Activated T-cell treated with anti-CD3 and anti-CD28 coated beads, Interleukin-2, amount 50 U/mL, for 1 hour (primary cell): ENCODE results near the gene ICE1.
"Not testable (repeated sequence)": the region's sequence is repeated elsewhere in the genome, so short reads cannot be mapped to it uniquely, and the experiment has no call there.

Experiments
- DNase-seq: peaks from one replicate; pipeline ENCODE4 v3.0.0-alpha.2; 2020

Gene ICE1

DNA sequence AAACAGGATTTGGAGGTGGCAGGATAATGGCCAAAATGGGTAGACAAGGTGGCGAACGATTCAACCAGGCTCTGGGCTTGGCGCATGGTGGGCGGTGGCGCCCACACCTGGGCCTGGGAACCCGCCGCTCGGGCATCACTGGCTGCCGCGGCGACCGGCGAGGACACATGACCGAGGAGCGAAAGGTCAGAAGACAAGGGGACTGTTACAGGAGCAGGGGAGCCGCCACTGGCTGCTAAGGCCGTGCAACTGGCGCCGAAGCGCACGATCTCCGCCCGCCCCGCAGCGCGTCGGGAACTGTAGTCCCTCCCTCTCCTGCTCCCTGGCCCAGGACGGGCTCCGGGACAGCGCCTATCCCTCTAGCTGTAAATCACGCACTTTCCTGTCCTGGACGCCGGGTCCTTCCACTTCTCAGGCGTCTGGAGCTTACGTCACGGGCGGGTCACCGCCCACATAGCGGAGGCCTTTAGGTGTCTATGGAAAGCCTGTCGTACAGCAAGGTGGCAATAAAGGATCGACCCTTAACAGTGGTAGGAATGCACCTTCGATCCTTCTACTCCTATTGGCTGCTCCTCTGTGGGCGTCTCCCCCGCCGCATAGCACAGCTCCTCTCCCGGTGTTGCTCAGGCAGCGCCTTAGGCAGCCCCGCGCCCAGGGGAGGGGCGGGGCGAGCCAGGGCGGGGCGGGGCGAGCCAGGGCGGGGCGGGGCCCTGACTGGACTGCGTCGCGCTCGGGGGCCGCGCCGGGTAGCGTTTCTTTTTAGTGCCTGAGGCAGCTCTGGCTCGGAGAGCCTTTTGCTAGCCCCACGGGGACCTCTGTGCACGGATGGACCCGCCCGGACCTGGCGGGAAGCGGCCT lies at the start of gene ICE1:
TSS of gene ICE1 (plus strand) at position 717 of the 858 bp plus-strand sequence. CDS start 239 bp downstream, outside the sequence.
- peak; percentile 95 for DNase-seq

DNA sequence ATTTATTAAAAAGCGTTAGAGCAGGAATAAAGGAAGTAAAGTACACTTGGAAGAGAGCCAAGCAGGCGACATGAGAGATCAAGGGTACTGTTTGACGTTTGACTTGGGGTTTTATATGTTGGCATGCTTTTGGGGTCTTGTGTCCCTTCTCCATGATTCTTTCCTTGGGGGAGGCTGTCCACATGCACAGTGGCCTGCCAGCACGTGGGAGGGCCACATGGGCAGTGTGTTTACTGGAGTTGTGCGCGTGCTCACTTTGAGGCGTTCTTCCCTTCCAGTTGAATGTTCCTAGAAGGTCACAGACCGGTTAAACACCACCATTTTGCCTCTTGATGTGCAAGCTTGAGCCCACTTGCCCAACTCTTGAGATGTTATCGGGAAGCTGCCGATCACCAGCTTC lies 49.5 kb upstream of the ICE1 start:
- no peak for DNase-seq

- DNase-seq = no peak
Measured at GRCh38 chr5:5373351-5373989, 49.0 kb upstream of the ICE1 start.

DNA sequence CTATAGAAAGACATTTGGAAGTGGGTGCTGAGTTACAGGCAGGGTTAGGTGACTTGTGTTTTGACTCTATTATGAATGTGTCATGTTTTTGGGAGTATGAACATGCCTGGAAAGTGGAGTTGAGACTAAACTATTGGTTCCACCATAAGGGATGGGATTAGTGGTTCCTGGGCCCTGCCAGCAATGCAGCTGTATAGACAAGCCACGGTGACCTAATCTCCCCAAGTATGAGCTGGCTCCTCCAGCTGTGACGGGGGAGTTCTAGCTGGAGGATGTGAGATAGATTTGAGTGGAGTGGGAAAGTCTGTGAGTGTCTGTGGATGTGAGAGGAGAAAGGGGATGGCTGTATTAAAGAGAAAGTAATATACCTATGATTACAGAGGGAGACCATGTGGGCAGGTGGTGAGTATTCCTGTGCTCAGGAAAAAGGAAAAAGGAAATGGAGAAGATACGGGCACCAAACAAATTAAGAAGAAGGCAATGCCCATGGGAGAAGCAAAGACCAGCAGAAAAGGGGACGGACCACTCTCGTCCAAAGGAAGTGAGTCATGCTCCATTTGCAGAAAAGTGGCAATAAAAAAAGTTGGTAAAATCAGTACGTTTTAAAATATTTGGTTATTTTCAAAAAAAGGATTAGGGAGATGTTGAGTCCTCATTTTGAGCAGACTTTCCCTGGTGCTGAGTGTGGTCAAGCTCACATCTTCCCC lies 48.3 kb upstream of the ICE1 start:
- no peak for DNase-seq

DNA sequence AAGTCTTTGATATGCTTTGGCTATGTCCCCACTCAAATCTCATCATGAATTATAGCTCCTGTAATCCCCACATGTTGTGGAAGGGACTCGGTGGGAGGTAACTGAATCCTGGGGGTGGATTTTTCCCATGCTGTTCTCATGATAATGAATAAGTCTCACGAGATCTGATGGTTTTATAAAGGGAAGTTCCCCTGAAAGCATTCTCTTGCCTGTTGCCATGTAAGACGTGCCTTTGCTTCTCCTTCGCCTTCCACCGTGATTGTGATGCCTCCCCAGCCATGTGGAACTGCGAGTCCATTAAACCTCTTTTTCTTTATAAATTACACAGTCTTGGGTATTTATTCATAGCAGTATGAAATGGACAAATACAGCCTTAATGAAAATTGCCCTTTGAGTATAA lies 44.7 kb upstream of the ICE1 start:
- DNase-seq = no peak

- DNase-seq = no peak
Measured at GRCh38 chr5:5378531-5378930, 43.9 kb upstream of the ICE1 start.

- DNase-seq = no peak
Measured at GRCh38 chr5:5380298-5380697, 42.2 kb upstream of the ICE1 start.

GRCh38 chr5:5381310-5381913 lies 41.1 kb upstream of the ICE1 start:
- DNase-seq = no peak

DNA sequence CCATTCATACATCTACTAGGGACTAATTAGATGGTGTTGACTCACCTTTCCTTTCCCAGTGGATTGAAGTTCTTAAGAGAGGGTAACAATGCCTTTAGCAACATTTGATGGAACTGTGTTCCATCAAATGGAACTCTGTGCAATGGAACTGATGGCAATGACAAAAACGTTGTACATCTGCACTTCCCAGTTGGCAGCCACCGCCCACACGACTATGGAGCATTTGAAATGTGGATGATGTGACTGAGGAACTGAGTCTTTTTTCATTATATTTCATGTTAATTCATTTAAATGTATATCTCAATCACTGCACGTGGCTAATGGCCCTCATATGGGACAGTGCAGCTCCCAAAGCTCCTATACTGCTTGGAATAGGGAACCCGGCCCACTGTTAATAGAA lies 39.0 kb upstream of the ICE1 start:
- no peak for DNase-seq

DNA sequence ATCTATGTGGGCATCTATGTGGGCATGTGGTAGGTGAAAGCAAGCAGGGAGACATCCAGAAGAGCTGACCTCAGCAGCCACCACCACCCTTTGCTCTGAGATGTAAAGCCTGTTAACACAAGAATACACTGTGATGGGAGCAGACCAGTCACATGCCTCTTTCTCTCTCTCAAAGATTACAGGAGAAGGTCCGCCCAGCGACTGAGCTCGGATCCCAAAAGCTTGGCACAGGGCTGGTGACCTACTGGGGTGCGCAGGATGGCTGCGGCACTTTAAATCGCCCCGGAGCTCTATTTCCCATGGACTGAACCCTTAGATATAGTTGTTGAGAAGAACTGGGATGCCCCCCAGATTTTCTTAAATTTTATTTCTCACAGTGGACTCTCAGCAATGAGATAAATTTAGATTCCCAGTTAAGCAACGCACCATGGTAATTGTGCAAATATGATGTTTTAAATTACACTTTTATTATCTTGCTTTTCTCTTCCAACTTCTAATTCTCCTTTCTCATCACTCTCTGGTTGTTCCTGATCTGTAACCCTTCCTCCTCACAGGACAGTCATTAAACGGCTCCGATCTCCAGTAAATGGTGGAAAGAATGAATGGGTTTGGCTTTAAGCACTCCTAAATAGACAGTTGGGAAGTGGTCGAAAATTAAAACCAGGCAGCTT lies 37.7 kb upstream of the ICE1 start:
- no peak for DNase-seq

DNA sequence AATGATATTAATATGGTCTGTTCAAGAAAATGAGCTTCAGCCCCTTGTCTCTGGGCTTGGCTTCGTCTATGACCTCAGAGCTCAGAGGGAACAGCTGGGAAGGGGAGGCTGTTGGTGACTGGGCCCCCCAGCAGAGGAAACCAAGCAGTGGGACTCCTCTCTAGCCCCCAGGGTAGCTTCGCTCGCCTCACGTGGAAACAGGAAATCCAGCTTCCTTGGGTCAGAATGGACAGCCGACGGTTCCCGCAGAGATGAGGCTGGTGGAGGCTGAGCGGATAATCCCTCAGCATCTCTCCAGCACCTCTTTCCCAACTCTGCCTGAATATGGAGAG lies 37.2 kb upstream of the ICE1 start:
- DNase-seq = no peak

DNA sequence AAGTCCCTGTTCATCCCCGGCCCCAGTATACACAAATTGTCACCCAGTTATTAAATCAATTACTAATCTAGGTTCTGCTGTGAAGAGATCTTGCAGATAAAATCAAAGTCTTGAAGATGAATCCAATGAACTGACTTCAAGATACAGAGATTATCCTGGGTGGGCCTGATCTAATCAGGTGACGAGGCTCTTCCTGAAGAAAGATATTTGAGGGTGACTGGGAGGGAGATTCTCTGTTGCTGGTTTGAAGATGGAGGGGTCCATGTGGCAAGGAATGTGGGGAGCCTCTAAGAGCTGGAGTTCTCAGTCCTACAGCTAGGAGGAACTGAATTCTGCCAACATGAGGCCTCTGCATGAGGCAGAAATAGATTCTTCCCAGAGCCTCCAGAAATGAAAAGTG lies 36.1 kb upstream of the ICE1 start:
- DNase-seq = no peak

DNA sequence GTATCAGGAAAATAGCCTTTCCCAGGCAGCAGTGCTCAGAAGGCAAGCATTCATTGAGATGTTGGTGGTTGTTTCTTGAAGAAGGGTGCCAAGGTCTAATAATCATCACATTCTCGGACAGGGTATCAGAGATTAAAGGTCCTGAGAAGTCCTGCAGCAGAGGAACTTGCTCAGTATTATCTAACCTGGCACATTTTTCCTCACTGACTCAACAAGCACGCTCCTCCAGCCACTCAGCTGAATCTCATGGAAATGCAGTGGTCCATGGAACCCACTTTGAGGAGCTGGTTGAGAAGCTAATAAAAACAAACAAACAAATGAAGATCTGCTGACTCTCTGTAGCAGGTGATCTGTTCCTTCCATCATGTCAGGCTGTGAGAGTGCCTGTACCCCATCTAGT lies 35.3 kb upstream of the ICE1 start:
- DNase-seq = no peak

GRCh38 chr5:5387777-5388176 lies 34.7 kb upstream of the ICE1 start:
- no peak for DNase-seq

DNA sequence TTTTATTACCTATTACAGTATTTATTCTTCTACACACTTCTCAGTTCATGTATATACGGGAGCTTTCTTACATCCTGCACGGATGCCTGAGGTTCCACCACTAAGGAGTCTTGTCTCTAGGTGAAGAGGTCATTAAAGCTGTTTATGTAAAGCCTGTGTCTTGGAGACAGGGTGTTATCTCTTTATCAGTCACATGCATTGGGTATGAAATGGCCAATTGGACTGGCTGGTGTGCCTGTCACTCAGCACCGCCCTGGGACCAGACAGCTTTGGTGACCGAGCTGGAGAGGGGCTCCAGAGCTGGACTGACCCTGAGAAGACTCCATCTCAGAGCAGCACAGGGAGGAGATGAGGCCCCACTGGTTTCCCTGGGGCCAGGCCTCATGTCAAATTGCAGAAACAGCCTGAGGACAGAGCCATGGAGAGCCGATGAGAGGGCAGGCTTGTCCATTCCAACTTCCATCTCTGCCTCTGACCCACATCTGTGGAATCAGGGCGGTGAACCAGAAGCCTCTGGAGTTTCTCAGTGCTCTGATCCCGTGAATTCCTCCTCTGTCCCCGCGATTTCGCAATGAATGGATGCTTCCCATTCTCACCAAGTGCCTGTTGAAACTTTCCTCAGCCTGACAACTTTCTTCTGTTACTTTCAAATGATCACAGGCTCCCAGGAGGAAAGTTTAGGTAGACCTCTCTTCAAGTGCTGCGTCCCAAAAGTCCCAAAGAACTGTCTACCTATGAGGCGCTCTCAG lies 32.2 kb upstream of the ICE1 start:
- not testable (repeated sequence) for DNase-seq

- DNase-seq = not testable (repeated sequence)
Measured at GRCh38 chr5:5392504-5392903, 30.0 kb upstream of the ICE1 start.

- not testable (repeated sequence) for DNase-seq
Measured at GRCh38 chr5:5394384-5394986, 28.0 kb upstream of the ICE1 start.

- not testable (repeated sequence) for DNase-seq
Measured at GRCh38 chr5:5395093-5395492, 27.4 kb upstream of the ICE1 start.

DNA sequence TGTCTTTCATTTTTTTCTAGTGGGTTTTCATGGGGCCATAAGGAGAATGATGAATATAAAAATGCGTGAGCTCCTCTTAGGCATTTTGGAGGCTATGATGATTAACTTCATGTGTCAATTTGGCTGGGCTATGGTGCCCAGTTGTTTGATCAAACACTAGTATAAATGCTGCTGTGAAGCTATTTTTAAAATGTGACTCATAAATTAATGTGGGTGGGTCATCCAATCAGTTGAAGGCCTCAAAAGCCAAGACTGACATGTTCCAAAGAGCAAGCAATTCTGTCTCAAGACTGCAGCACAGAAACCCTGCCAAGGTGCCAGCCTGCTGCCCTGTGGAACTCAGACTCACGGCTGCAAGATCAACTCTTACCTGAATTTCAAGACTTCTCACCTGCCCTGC lies 24.4 kb upstream of the ICE1 start:
- no peak for DNase-seq

DNA sequence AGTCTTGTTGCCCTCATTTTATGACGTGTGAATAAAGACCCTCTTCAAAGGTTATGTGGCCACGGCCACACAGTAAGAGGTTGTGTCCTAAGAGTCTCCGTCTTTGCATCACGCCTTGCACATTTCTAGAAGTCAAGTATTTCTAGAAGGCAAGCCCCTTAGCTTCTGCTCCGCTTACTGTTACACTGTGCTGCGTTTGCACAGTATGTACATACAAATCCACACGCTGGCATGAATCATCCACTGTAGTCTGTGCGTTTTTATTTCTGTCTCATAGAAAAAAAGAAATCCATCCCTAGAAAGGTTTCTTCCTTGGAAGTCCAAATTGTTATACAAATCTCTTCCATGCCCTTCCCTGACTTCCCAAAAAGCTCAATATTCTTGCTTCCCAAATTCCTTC lies 21.4 kb upstream of the ICE1 start:
- no peak for DNase-seq

- no peak for DNase-seq
Measured at GRCh38 chr5:5403741-5404140, 18.7 kb upstream of the ICE1 start.

DNA sequence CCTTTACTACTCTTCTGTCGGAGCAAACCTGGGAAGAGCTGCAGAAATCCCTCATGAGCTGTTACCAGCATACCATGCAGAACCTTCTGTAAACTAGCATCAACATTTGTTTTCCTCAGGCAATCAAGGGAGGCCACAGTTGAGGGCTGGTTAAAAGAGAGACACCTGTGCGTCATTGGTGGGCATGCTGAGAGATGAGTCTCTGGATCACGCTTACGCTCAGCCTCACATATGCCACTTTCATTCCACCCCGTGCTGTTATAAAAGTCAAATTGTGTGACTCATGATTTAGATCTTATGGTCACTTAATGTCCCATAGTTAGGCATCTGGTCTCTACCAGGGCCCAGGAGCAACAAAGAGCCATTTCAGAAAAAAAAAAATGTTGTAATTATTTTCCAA lies 18.1 kb upstream of the ICE1 start:
- DNase-seq = no peak
